ENCODE results near the gene ICAM5. TPM values are rescaled to one million over a fixed set of nuclear protein-coding genes. Genes with fewer than 3 reads are reported as not detected.
A peak's percentile ranks its signal among the peaks of the same experiment; 100 is the strongest.

ICAM5 gene
- total RNA-seq, 1 donor from 2014 or later: 0.38 TPM

DNA sequence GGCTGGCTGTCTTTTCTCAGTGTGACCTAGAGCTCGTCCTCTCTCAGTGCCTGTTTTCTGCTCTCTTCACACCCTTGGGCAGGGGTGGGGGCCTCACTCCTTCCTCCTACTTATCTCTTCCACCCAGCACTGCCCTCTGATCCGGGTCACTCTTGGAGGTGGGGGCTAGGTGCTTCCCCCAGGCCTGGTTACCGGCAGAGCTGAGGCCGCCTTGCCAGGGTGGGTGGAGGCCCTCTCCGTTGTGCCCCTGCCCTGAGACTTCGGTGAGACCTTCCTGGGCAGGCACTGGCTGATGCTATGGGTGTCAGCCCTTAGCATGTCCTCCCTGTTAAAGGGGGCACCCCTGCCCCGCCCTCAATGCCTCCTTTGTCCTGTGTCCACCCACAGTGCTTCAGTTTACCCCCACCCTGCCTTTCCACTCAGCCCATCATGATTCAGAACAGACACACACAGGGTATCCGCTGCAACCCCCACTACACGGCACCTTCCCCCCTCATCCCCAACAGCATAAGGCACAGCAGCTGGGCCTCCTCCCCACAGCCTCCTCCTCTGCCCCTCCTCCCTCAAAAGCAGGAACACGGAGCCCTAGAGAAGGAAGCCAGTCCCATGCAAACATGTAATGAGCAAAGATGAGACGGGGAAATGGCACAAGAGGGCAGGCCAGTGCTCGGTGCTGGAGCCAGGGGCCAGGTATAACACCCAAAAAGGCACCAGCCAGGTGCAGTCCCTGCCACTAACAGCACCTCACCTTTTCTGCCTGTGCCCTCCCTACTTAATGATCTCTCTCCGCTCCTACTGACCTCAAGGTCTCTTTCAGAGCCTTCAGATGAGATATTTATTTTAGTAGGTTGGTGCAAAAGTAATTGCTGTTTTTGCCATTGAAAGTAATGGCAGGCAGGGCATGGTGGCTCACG is 10.1 kb downstream of the ICAM5 start:
- TF ChIP-seq, protein P1, sequence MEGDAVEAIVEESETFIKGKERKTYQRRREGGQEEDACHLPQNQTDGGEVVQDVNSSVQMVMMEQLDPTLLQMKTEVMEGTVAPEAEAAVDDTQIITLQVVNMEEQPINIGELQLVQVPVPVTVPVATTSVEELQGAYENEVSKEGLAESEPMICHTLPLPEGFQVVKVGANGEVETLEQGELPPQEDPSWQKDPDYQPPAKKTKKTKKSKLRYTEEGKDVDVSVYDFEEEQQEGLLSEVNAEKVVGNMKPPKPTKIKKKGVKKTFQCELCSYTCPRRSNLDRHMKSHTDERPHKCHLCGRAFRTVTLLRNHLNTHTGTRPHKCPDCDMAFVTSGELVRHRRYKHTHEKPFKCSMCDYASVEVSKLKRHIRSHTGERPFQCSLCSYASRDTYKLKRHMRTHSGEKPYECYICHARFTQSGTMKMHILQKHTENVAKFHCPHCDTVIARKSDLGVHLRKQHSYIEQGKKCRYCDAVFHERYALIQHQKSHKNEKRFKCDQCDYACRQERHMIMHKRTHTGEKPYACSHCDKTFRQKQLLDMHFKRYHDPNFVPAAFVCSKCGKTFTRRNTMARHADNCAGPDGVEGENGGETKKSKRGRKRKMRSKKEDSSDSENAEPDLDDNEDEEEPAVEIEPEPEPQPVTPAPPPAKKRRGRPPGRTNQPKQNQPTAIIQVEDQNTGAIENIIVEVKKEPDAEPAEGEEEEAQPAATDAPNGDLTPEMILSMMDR (IDR thresholded peaks at IDR 0.05; ENCODE audit: insufficient read depth, low read length, poor library complexity, severe bottlenecking): no peak
- H3K36me3 ChIP-seq (ENCODE audit: control insufficient read depth, insufficient read depth, low read length): no peaks in the 10 kb centered on the region
- no peak overlapping the region for H3K4me3 ChIP-seq (ENCODE audit: low read depth, low read length)
- no peak for DNase-seq (ENCODE audit: low read depth)
- peaks cover 21% of the 10 kb centered on the region for H3K27me3 ChIP-seq (ENCODE audit: control insufficient read depth, insufficient read depth, low read length)

DNA sequence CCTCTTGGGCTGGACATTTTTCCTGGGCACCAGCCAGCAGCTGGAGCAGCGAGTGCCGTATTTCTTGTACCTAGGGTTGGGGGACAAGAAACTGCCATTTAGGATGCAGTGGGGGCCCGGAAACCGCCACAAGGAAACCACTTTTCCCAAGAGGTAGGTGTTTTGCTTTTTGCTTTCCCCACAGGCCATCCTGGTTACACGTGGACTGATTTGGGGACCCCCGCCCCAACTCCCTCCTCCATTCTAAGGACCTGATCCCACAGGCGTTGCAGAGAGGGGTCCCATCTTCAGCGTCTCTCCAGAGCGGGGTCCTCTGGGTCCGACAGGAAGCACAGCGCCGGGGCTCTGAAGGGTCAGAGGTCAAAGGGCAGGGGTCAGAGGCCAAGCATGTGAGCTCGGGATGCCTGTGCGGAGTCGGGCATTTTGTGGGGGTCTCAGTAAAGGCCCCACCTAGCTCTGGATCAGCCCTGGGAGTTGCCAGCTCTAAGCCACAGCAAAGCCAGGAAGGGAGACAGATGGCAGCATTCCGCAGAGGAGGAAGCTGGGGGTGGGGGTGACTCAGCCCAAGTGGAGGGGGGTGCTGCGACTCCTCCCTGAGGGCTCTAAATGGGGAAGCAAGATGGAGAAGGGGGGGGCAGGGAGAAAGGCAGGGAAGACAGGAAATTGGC is 15.5 kb downstream of the ICAM5 start:
- Histone ChIP-seq H3K4me3 (ENCODE audit: low read depth, low read length) (no peak overlapping the region), H3K27me3 (ENCODE audit: control insufficient read depth, insufficient read depth, low read length) (no peaks in the 10 kb centered on the region), H3K36me3 (ENCODE audit: control insufficient read depth, insufficient read depth, low read length) (no peaks in the 10 kb centered on the region)
- TF ChIP-seq, protein P1 (IDR thresholded peaks at IDR 0.05; ENCODE audit: insufficient read depth, low read length, poor library complexity, severe bottlenecking): no peak
- DNase-seq (ENCODE audit: low read depth): no peak

DNA sequence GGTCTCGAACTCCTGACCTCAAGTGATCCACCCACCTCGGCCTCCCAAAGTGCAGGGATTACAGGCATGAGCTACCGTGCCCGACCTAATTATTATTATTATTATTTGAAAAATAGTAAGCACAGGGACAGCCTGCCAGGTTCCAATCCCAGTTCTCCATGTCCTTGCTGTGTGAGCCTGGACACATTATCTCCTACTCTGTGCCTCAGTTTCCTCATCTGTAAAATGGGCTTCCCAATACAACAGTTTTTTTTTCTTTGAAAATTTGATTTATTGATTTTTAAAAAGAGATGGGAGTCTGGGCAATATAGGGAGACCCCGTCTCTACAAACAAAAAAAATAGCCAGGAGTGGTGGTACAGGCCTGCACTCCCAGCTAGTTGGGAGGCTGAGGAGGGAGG is 16.6 kb downstream of the ICAM5 start:
- TF ChIP-seq, protein P1 (IDR thresholded peaks at IDR 0.05; ENCODE audit: insufficient read depth, low read length, poor library complexity, severe bottlenecking): no peak
- Histone ChIP-seq H3K4me3 (ENCODE audit: low read depth, low read length) (no peak overlapping the region), H3K27me3 (ENCODE audit: control insufficient read depth, insufficient read depth, low read length) (no peaks in the 10 kb centered on the region), H3K36me3 (ENCODE audit: control insufficient read depth, insufficient read depth, low read length) (no peaks in the 10 kb centered on the region)
- DNase-seq (ENCODE audit: low read depth): no peak

DNA sequence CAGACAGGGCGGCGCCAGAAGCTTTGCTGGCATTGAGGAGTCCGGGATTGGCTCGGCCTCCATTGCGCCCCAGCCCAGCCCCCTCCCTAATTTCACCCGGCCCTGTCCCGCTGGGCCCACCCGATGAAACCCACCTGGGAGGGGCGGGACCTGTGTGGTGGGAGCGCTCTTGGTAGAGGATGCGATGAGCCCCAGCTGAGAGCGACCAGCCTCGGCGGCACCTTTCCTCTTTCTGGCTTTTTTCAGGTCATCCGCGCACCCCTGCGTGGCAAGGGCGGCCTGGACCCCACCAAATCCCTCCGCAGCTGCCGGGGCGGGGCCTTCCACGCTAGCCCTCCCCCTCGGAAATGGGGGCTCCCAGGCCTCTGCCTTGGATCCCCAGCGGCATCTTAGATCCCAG is 19.7 kb downstream of the ICAM5 start, which contains the start of gene ZGLP1:
ZGLP1 (minus strand) TSS at position 393 of the 400 bp plus-strand sequence.
- DNase-seq (ENCODE audit: low read depth): no peak
- Histone ChIP-seq H3K27me3 (ENCODE audit: control insufficient read depth, insufficient read depth, low read length) (no peaks in the 10 kb centered on the region), H3K36me3 (ENCODE audit: control insufficient read depth, insufficient read depth, low read length) (no peaks in the 10 kb centered on the region)

DNA sequence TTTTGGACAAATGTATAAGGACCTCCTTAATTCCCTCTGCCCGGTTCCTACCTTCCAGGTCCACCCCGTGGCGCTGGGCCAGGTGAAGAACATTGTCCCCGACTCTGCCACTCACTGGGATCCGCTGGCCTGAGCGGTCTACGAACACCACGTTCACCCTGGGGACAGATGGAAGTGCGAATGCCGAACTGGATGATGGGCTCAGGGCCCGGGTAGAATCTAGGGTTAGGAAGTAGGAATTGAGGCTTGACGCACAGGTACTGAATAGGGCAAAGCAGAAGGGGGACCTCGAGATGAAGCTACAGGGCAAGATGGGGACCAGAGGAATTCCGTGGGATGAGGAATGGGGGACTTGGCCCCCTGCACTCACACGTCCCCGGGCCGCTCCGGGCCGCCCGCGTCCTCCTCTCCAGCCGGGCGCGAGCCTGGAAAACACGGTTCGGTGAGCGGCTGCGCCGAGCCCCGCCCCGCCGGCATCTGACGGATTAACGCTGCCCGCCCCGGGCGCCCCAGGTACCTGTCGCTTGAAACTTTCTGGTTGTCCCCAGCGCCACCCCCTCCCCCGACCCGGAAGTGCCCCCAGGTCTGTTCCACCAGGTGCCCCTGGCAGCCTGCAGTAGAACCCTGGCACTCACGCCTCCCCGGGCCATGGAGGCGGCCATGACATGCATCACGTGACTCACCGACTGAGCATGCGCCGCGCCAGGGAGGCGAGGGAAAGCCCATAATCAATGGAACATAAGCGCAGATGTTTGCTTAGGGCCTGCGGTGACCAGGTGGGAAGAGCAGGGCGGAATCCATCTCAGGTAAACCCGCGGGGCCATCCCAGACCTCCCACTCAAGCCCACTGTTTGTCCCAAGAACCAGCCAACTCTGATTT is 25.8 kb downstream of the ICAM5 start, which contains the start of gene FDX2:
FDX2 (minus strand) TSS at position 681 of the 880 bp plus-strand sequence; CDS start at position 662, 19 bp downstream.
- TF ChIP-seq, protein P1 (IDR thresholded peaks at IDR 0.05; ENCODE audit: insufficient read depth, low read length, poor library complexity, severe bottlenecking): no peak
- H3K4me3 ChIP-seq (ENCODE audit: low read depth, low read length): peak within 1 kb of the TSS; percentile 60
- no peak for DNase-seq (ENCODE audit: low read depth)
- peaks cover 4% of the 10 kb centered on the region for H3K36me3 ChIP-seq (ENCODE audit: control insufficient read depth, insufficient read depth, low read length)
- H3K27me3 ChIP-seq (ENCODE audit: control insufficient read depth, insufficient read depth, low read length): no peaks in the 10 kb centered on the region

More for the DNA sequence above, 19.7 kb downstream of the ICAM5 start, which contains the start of gene ZGLP1:
- TF ChIP-seq, protein P1 (IDR thresholded peaks at IDR 0.05; ENCODE audit: insufficient read depth, low read length, poor library complexity, severe bottlenecking): no peak
- H3K4me3 ChIP-seq (ENCODE audit: low read depth, low read length): no peak within 1 kb of the TSS
